ENCODE results near the gene PDGFRB. TPM values are rescaled to one million over a fixed set of nuclear protein-coding genes. Genes with fewer than 3 reads are reported as not detected.

The PDGFRB gene
- total RNA-seq, 2 experiments from 2014 or later = 0.23 to 3.0 TPM

GRCh38 chr5:150106674-150107426 lies 48.8 kb downstream of the PDGFRB start:
- ChIA-PET CTCF (ENCODE audit: unreplicated experiment) (interaction anchor here (0.7 kb wide), 1 partner anchor 140 kb away, joined by 3 read pairs; no protein-coding TSS in a partner anchor), POLR2A (no interaction called here)
- H3K4me2 ChIP-seq (ENCODE audit: low read length) = no peak overlapping the region
- no peaks in the 10 kb centered on the region for H3K9me3 ChIP-seq (ENCODE audit: low read length)
- H3K36me3 ChIP-seq (ENCODE audit: insufficient read depth, low read length) = no peaks in the 10 kb centered on the region
- no peak overlapping the region for H2AFZ ChIP-seq (ENCODE audit: low read length)
- TF ChIP-seq EZH2phosphoT487 (IDR thresholded peaks at IDR 0.05; ENCODE audit: borderline replicate concordance, low read depth, low read length) = no peak
- TF ChIP-seq CTCF (conservative IDR thresholded peaks at IDR 0.05; ENCODE audit: low read length) = no peak
- H4K20me1 ChIP-seq (ENCODE audit: insufficient read depth, low read length) = no peaks in the 10 kb centered on the region
- intact Hi-C loops (cut with micrococcal nuclease; ENCODE audit: unreplicated experiment) = no loop called here
- DNase-seq (ENCODE audit: low spot score) = no peak
- no peak overlapping the region for H3K27ac ChIP-seq (ENCODE audit: low read depth, low read length, poor library complexity, severe bottlenecking)
- no peak overlapping the region for H3K4me3 ChIP-seq (ENCODE audit: low read depth, low read length, poor library complexity, severe bottlenecking)
- no peaks in the 10 kb centered on the region for H3K79me2 ChIP-seq (ENCODE audit: insufficient read depth, low read depth, low read length)
- no TSS peak for BruUV-seq (replicated peaks)
- H3K4me1 ChIP-seq (ENCODE audit: insufficient read depth, low read length, poor library complexity, severe bottlenecking) = no peaks in the 10 kb centered on the region
- no peaks in the 10 kb centered on the region for H3K9me2 ChIP-seq (ENCODE audit: insufficient read depth, low read length)

GRCh38 chr5:150105928-150106615 lies 49.6 kb downstream of the PDGFRB start:
- Histone ChIP-seq H3K79me2 (ENCODE audit: insufficient read depth, low read depth, low read length) (no peaks in the 10 kb centered on the region), H3K4me1 (ENCODE audit: insufficient read depth, low read length, poor library complexity, severe bottlenecking) (no peaks in the 10 kb centered on the region), H3K9me2 (ENCODE audit: insufficient read depth, low read length) (no peaks in the 10 kb centered on the region), H3K27ac (ENCODE audit: low read depth, low read length, poor library complexity, severe bottlenecking) (no peak overlapping the region), H4K20me1 (ENCODE audit: insufficient read depth, low read length) (no peaks in the 10 kb centered on the region), H3K9me3 (ENCODE audit: low read length) (no peaks in the 10 kb centered on the region), H2AFZ (ENCODE audit: low read length) (no peak overlapping the region), H3K4me3 (ENCODE audit: low read depth, low read length, poor library complexity, severe bottlenecking) (no peak overlapping the region), H3K36me3 (ENCODE audit: insufficient read depth, low read length) (no peaks in the 10 kb centered on the region), H3K4me2 (ENCODE audit: low read length) (no peak overlapping the region)
- no peak for DNase-seq (ENCODE audit: low spot score)
- POLR2A ChIA-PET = no interaction called here
- CTCF ChIA-PET (ENCODE audit: unreplicated experiment) = no interaction called here
- TF ChIP-seq CTCF (conservative IDR thresholded peaks at IDR 0.05; ENCODE audit: low read length) (no peak), EZH2phosphoT487 (IDR thresholded peaks at IDR 0.05; ENCODE audit: borderline replicate concordance, low read depth, low read length) (no peak)
- no TSS peak for BruUV-seq (replicated peaks)
- intact Hi-C loops (cut with micrococcal nuclease; ENCODE audit: unreplicated experiment) = no loop called here

- DNase-seq (ENCODE audit: low spot score) = no peak
- no peaks in the 10 kb centered on the region for H3K4me1 ChIP-seq (ENCODE audit: insufficient read depth, low read length, poor library complexity, severe bottlenecking)
- CTCF ChIA-PET (ENCODE audit: unreplicated experiment) = no interaction called here
- no peaks in the 10 kb centered on the region for H3K79me2 ChIP-seq (ENCODE audit: insufficient read depth, low read depth, low read length)
- TF ChIP-seq EZH2phosphoT487 (IDR thresholded peaks at IDR 0.05; ENCODE audit: borderline replicate concordance, low read depth, low read length) = no peak
- TF ChIP-seq CTCF (conservative IDR thresholded peaks at IDR 0.05; ENCODE audit: low read length) = no peak
- no peak overlapping the region for H3K4me2 ChIP-seq (ENCODE audit: low read length)
- no peak overlapping the region for H3K27ac ChIP-seq (ENCODE audit: low read depth, low read length, poor library complexity, severe bottlenecking)
- no peaks in the 10 kb centered on the region for H3K9me3 ChIP-seq (ENCODE audit: low read length)
- no peaks in the 10 kb centered on the region for H3K36me3 ChIP-seq (ENCODE audit: insufficient read depth, low read length)
- no peaks in the 10 kb centered on the region for H3K9me2 ChIP-seq (ENCODE audit: insufficient read depth, low read length)
- no TSS peak for BruUV-seq (replicated peaks)
- H2AFZ ChIP-seq (ENCODE audit: low read length) = no peak overlapping the region
- POLR2A ChIA-PET = interaction anchor here (0.6 kb wide), 1 partner anchor 9 kb away, joined by 3 read pairs; no protein-coding TSS in a partner anchor
- intact Hi-C loops (cut with micrococcal nuclease; ENCODE audit: unreplicated experiment) = no loop called here
- H3K4me3 ChIP-seq (ENCODE audit: low read depth, low read length, poor library complexity, severe bottlenecking) = no peak overlapping the region
- H4K20me1 ChIP-seq (ENCODE audit: insufficient read depth, low read length) = no peaks in the 10 kb centered on the region
Measured at GRCh38 chr5:150104550-150104870, 51.1 kb downstream of the PDGFRB start.
